Omental fat pad (tissue), 4 donors: ENCODE data around the gene HCN2. TPM values are rescaled to one million over a fixed set of nuclear protein-coding genes. Genes with fewer than 3 reads are reported as not detected.
A peak's percentile ranks its signal among the peaks of the same experiment; 100 is the strongest.

Experiments used
- ATAC-seq: fragments of 150-250 bp; one replicate; pipeline ENCODE4 v1.9.1; 2016; ENCODE audit warnings: mild to moderate bottlenecking, moderate library complexity; ENCODE audit not compliant: low FRiP score
- DNase-seq: peaks from one replicate; pipeline ENCODE4 v3.0.0-alpha.2; 2019; ENCODE audit warnings: low spot score
- total RNA-seq, 4 donors: library from RNA; depleted of rRNA; stranded (reverse); fragments of >200 nt; gene quantifications; one replicate each; pipeline ENCODE4 v1.1.0, GENCODE V29; 2016
- TF ChIP-seq, protein P1 (sequence below), 3 donors: fragments of 450-650 bp; IDR thresholded peaks; one replicate each; pipeline ENCODE4 v1.5.1; 2016 to 2017; ENCODE audit warnings: antibody characterized with exemption in 3 of 3, mild to moderate bottlenecking in 3 of 3, moderate library complexity in 2 of 3

HCN2 gene
- total RNA-seq, 4 donors from 2014 or later = 0.13 to 0.56 TPM; not detected in 2

DNA sequence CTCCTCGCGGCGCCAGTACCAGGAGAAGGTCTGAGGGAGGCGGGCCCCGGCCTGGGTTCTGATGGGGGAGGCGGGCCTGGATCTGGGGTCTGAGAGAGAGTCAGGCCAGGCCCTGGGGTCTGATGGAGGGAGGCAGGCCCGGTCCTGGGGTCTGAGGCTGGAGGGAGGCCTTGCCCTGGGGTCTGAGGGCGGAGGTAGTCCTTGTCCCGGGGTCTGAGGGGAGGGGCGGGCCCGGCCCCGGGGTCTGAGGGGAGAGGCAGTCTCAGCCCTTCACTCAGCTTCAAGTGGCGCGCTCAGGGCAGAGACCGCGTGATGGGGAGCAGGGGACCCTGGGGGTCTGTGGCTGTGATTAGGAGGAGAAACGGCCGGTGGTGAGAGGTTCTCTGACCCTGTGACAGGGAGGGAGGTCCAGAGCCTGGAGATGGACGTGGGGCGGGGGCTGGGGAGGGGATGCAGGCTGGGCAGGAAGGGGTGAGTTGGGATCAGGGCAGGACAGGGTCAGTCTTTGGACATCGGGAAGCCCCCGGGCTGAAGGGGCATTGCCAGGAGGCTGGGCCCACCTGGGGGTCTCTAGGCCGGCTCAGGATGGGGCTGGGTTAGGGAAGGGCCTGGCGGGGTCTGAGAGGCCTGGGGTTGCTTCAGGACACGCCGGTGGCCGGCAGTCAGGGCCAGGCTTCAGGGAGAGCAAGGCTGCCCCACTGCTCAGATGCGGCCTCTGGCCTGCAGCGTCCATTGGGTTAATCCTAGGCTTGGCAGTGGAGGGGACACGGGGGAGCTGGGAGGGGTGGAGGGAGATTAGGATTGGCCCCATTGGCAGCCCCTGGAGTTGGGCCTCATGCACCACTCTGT is 18.7 kb downstream of the HCN2 start:
- no peak for DNase-seq
- TF ChIP-seq, protein P1, sequence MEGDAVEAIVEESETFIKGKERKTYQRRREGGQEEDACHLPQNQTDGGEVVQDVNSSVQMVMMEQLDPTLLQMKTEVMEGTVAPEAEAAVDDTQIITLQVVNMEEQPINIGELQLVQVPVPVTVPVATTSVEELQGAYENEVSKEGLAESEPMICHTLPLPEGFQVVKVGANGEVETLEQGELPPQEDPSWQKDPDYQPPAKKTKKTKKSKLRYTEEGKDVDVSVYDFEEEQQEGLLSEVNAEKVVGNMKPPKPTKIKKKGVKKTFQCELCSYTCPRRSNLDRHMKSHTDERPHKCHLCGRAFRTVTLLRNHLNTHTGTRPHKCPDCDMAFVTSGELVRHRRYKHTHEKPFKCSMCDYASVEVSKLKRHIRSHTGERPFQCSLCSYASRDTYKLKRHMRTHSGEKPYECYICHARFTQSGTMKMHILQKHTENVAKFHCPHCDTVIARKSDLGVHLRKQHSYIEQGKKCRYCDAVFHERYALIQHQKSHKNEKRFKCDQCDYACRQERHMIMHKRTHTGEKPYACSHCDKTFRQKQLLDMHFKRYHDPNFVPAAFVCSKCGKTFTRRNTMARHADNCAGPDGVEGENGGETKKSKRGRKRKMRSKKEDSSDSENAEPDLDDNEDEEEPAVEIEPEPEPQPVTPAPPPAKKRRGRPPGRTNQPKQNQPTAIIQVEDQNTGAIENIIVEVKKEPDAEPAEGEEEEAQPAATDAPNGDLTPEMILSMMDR (IDR thresholded peaks at IDR 0.05) = no peak
- no peak for ATAC-seq

DNA sequence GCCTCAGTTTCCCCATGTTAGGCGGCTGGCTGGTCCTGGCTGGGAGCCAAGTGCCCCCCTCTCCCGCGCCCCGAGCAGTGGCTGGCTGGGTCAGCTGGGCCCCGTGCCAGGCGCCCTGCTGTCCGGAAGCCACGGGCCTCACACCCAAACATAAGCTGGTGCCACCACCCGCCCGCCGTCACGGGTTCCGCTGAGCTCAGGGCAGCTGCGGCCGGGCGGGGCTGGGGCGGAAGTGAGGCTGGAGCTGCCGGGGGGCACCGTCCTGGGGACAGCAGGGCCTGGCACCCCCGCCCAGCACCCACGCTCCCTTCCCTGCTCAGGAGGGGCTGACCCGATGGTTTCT is 19.3 kb downstream of the HCN2 start:
- DNase-seq (no peak), ATAC-seq (peak; percentile 29)
- TF ChIP-seq, protein P1 (IDR thresholded peaks at IDR 0.05) = no peak

DNA sequence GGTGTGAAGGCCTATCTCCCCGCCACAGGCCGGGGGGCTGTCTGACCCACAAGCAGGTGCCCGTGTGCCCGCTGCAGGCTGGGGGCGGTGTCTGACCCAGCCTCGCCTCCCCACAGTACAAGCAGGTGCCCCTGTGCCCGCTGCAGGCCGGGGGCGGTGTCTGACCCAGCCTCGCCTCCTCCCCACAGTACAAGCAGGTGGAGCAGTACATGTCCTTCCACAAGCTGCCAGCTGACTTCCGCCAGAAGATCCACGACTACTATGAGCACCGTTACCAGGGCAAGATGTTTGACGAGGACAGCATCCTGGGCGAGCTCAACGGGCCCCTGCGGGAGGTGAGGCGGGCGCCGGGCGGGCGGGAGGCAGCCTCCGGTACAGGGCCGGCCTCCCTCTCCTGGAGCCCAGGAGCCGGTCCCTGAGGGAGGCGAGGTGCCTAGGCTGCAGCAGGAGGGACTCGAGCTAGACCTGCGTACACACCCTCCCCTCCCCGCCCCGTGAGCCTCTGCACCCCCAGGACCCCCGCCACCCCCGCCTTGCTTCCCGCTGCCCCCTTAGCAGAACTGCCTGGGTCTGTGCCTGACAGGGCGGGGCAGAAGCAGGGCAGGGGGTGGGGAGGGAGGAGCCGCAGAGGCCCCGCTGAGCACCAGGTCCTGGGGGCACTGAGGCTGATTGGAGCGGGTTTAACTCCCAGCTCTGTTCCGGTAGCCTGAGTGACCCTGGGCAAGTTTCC is 20.6 kb downstream of the HCN2 start:
- DNase-seq = no peak
- no peak for ATAC-seq
- TF ChIP-seq, protein P1 (IDR thresholded peaks at IDR 0.05) = no peak

DNA sequence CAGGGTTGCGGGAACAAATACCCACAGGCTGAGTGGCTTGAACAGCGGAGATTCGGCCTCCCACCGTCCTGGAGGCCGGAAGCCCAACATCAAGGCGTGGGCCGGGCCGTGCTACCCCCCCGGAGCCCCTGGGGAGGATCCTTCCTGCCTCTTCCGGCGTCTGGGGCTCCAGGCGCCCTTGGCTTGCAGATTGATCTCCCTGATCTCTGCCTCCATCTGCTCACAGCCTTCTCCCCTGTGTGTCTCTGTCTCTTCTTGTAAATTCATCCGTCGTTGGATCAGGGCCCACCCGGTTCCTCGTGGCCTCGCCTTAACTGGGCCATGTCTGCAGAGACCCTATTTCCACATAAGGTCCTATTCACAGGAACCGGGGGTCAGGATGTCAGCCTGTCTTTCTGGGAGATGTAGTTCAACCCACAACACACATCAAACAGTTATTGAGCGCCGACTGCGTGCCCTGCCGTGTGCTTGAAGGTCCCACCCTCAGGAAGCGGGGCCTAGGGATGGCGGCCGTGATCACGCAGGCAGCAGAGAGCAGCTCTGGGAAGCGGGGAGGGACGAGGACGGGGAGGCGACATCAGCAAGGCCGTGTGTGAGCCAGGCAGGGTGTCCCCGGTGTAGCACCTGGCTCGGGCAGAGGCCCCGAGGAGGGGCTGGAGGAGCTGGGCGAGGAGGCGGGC is 21.3 kb downstream of the HCN2 start:
- TF ChIP-seq, protein P1 (IDR thresholded peaks at IDR 0.05) = no peak
- DNase-seq (no peak), ATAC-seq (no peak)

DNA sequence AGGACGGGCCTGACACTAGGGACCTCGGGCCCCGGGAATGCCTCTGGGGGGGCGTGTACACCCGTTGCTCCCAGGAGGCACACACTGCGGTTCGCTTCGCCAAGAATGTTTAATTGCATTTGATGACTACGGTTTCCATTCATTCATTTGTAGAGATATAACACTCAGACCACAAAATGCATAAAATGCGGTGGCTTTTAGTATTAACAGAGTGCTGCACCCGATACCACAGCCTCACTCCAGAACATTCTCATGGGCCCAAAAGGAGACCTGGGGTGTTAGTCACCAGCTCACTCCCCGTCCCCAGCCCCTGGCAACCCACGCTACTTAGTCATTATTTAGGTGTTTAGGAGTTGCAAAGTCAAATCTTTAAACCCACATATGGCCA is 21.8 kb downstream of the HCN2 start:
- no peak for ATAC-seq
- no peak for DNase-seq
- TF ChIP-seq, protein P1 (IDR thresholded peaks at IDR 0.05) = no peak

DNA sequence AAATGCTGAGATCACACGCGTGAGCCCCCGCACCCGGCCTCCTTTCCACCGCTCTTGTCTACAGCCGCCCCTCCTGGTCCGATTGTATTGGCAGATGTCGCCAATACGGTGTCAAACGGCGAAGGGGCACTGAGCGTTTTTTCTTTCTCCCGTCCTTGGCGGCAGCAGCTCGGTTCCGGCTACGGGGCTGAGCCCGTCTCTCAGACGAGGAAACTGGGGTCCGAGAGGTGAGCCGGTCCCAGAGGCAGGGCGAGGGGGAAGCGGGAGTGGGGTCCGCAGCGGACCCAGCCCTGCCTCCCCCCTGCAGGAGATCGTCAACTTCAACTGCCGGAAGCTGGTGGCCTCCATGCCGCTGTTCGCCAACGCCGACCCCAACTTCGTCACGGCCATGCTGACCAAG is 23.3 kb downstream of the HCN2 start:
- ATAC-seq (no peak), DNase-seq (no peak)
- TF ChIP-seq, protein P1 (IDR thresholded peaks at IDR 0.05) = no peak
